ENCODE results near the gene ADGRD2.

DNA sequence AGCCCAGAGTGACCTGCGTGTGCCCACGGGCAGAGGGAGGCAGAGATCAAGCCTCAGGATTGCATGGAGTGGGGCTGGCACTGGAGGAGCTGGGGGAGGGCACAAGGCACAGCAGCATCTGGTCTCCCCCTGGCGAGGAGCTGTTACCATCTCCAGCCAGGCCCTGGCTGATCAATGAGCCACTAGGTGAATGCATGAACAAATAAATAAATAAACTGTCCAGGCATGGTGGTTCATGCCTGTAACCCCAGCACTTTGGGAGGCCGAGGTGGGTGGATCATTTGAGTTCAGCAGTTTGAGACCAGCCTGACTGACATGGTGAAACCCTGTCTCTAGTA is 20.8 kb upstream of the ADGRD2 start:
- TF ChIP-seq POLR2A (IDR thresholded peaks at IDR 0.05) (no peak), EP300 (IDR thresholded peaks at IDR 0.05) (no peak)
- TF ChIP-seq, protein P1, sequence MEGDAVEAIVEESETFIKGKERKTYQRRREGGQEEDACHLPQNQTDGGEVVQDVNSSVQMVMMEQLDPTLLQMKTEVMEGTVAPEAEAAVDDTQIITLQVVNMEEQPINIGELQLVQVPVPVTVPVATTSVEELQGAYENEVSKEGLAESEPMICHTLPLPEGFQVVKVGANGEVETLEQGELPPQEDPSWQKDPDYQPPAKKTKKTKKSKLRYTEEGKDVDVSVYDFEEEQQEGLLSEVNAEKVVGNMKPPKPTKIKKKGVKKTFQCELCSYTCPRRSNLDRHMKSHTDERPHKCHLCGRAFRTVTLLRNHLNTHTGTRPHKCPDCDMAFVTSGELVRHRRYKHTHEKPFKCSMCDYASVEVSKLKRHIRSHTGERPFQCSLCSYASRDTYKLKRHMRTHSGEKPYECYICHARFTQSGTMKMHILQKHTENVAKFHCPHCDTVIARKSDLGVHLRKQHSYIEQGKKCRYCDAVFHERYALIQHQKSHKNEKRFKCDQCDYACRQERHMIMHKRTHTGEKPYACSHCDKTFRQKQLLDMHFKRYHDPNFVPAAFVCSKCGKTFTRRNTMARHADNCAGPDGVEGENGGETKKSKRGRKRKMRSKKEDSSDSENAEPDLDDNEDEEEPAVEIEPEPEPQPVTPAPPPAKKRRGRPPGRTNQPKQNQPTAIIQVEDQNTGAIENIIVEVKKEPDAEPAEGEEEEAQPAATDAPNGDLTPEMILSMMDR (IDR thresholded peaks at IDR 0.05): peak in 1 of 5 experiments; percentile 20

Data from tibial nerve (tissue), 4 donors.